VCaP (cell line): ENCODE data around the gene SLC8A1.

Experiments used
- H3K27ac ChIP-seq: fragments of 450-650 bp; 2 replicates; pipeline ENCODE4 v1.5.1; 2017
- TF ChIP-seq, protein P1 (sequence below): fragments of 450-650 bp; conservative IDR thresholded peaks from 2 replicates; pipeline ENCODE4 v1.5.1; 2017; ENCODE audit warnings: mild to moderate bottlenecking, moderate library complexity

SLC8A1 gene

DNA sequence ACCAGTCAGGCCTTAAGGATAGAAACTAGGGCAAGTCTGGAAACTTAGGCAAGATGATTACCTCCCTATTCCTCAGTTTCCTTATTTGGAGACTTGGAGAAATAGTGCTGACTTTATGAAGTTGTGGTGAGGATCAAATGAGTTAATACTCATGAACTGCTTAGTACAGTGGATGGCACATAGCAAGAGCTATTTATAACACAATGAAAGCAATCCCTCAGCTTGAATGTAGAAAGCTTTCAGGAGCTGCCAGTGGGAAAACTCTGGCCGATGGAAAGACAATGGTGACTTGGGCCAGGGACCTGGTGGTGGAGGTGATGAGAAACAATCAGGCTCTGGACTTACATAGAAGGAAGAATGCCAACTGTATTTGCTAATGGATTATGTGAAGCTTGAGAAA, 403.4 kb downstream of the SLC8A1 start:
- TF ChIP-seq, protein P1, sequence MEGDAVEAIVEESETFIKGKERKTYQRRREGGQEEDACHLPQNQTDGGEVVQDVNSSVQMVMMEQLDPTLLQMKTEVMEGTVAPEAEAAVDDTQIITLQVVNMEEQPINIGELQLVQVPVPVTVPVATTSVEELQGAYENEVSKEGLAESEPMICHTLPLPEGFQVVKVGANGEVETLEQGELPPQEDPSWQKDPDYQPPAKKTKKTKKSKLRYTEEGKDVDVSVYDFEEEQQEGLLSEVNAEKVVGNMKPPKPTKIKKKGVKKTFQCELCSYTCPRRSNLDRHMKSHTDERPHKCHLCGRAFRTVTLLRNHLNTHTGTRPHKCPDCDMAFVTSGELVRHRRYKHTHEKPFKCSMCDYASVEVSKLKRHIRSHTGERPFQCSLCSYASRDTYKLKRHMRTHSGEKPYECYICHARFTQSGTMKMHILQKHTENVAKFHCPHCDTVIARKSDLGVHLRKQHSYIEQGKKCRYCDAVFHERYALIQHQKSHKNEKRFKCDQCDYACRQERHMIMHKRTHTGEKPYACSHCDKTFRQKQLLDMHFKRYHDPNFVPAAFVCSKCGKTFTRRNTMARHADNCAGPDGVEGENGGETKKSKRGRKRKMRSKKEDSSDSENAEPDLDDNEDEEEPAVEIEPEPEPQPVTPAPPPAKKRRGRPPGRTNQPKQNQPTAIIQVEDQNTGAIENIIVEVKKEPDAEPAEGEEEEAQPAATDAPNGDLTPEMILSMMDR, result no peak
- no peak overlapping the region for H3K27ac ChIP-seq

DNA sequence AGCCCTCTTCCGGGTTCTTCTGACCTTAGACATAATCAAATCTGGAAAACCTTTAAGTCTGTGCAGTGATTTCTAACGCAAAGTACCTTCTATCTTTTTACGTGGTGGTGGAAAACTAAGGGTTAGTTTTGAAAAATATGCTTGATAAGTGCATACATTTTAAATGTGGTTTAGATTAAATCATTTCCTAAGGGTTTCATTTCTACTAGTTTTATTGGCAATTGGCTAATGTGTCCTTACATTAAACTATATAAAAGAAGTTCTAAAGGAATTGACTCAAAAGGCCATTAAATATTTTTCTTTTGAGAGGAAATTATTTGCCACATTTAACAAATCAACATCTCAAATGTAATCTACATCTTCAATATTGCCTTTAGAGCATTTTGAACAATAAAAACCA, 404.5 kb downstream of the SLC8A1 start:
- TF ChIP-seq, protein P1, result no peak

More for the DNA sequence above, 404.5 kb downstream of the SLC8A1 start:
- no peak overlapping the region for H3K27ac ChIP-seq
